SK-N-SH treated with all-trans-retinoic acid at 6 μM for 48 hours (cell line): ENCODE measurements around the gene PANK2.
"Not testable (repeated sequence)": the region's sequence is repeated elsewhere in the genome, so short reads cannot be mapped to it uniquely, and the experiment has no call there.

ENCODE experiments used
- ATAC-seq: fragments of 200-7000 bp; cut with Tn5 transposase; 3 replicates; pipeline ENCODE4 v1.9.1; 2020; ENCODE audit warnings: mild to moderate bottlenecking, moderate library complexity
- ARNTL ChIP-seq: fragments of 450-650 bp; formaldehyde crosslinking; IDR thresholded peaks from 2 replicates; pipeline ENCODE4 v1.5.0; 2020; ENCODE audit warnings: low read depth, mild to moderate bottlenecking, moderate library complexity, borderline replicate concordance
- BACH2 ChIP-seq: fragments of 250-450 bp; sonication (Bioruptor Pico); IDR thresholded peaks from 2 replicates; pipeline ENCODE4 v1.9.0; 2021; ENCODE audit warnings: mild to moderate bottlenecking, borderline replicate concordance
- CSDC2 ChIP-seq: fragments of 250-450 bp; sonication (Bioruptor Pico); IDR thresholded peaks from 2 replicates; pipeline ENCODE4 v1.5.0; 2020; ENCODE audit warnings: mild to moderate bottlenecking, moderate library complexity
- ESRRG ChIP-seq: fragments of 250-450 bp; sonication (Bioruptor Pico); IDR thresholded peaks from 2 replicates; pipeline ENCODE4 v1.6.1; 2021; ENCODE audit warnings: mild to moderate bottlenecking
- GLIS3 ChIP-seq: fragments of 250-450 bp; sonication (Bioruptor Pico); IDR thresholded peaks from 2 replicates; pipeline ENCODE4 v1.5.0; 2020; ENCODE audit warnings: mild to moderate bottlenecking, moderate library complexity
- OSR1 ChIP-seq: fragments of 250-450 bp; sonication (Bioruptor Pico); IDR thresholded peaks from 2 replicates; pipeline ENCODE4 v1.8.0; 2022; ENCODE audit warnings: moderate library complexity, mild to moderate bottlenecking, inconsistent platforms
- PPARA ChIP-seq: fragments of 250-450 bp; sonication (Bioruptor Pico); IDR thresholded peaks from 2 replicates; pipeline ENCODE4 v1.5.0; 2020; ENCODE audit warnings: mild to moderate bottlenecking, borderline replicate concordance
- RARB ChIP-seq: fragments of 250-450 bp; sonication (Bioruptor Pico); IDR thresholded peaks from 2 replicates; pipeline ENCODE4 v1.8.0; 2021; ENCODE audit warnings: mild to moderate bottlenecking, moderate library complexity
- TCF4 ChIP-seq: fragments of 250-450 bp; sonication (Bioruptor Pico); IDR thresholded peaks from 2 replicates; pipeline ENCODE4 v1.8.0; 2021; ENCODE audit warnings: mild to moderate bottlenecking, moderate library complexity, borderline replicate concordance
- TOX ChIP-seq: fragments of 250-450 bp; sonication (Bioruptor Pico); IDR thresholded peaks from 2 replicates; pipeline ENCODE4 v1.8.0; 2021; ENCODE audit warnings: mild to moderate bottlenecking, moderate library complexity, borderline replicate concordance
- ZC3H10 ChIP-seq: fragments of 250-450 bp; sonication (Bioruptor Pico); IDR thresholded peaks from 2 replicates; pipeline ENCODE4 v1.5.1; 2021; ENCODE audit warnings: mild to moderate bottlenecking, moderate library complexity
- ZNF565 ChIP-seq: fragments of 450-650 bp; formaldehyde crosslinking; conservative IDR thresholded peaks from 2 replicates; pipeline ENCODE4 v1.5.0; 2020; ENCODE audit warnings: low read depth, mild to moderate bottlenecking, moderate library complexity
- ZNF70 ChIP-seq: fragments of 450-650 bp; formaldehyde crosslinking; IDR thresholded peaks from 2 replicates; pipeline ENCODE4 v1.5.0; 2020; ENCODE audit warnings: mild to moderate bottlenecking, moderate library complexity
- ZNF8 ChIP-seq: fragments of 450-650 bp; formaldehyde crosslinking; IDR thresholded peaks from 2 replicates; pipeline ENCODE4 v1.5.0; 2020; ENCODE audit warnings: mild to moderate bottlenecking, moderate library complexity
- TF ChIP-seq, protein P1 (sequence below): fragments of 250-450 bp; sonication (Bioruptor Pico); IDR thresholded peaks from 2 replicates; pipeline ENCODE4 v1.5.1; 2020; ENCODE audit warnings: low read depth, mild to moderate bottlenecking, moderate library complexity
- TF ChIP-seq, protein P2 (sequence below): fragments of 250-450 bp; sonication (Bioruptor Pico); IDR thresholded peaks from 2 replicates; pipeline ENCODE4 v1.8.0; 2021; ENCODE audit warnings: low read depth, mild to moderate bottlenecking, moderate library complexity, borderline replicate concordance
- TF ChIP-seq, protein P3 (sequence below): fragments of 250-450 bp; sonication (Bioruptor Pico); IDR thresholded peaks from 2 replicates; pipeline ENCODE4 v1.5.0; 2020; ENCODE audit warnings: mild to moderate bottlenecking, moderate library complexity
- TF ChIP-seq, protein P4 (sequence below): fragments of 250-450 bp; sonication (Bioruptor Pico); IDR thresholded peaks from 2 replicates; pipeline ENCODE4 v1.5.1; 2021; ENCODE audit warnings: mild to moderate bottlenecking, moderate library complexity
- TF ChIP-seq, protein P5 (sequence below): fragments of 250-450 bp; sonication (Bioruptor Pico); IDR thresholded peaks from 2 replicates; pipeline ENCODE4 v1.8.0; 2020; ENCODE audit warnings: mild to moderate bottlenecking, moderate library complexity, borderline replicate concordance

PANK2 gene

DNA sequence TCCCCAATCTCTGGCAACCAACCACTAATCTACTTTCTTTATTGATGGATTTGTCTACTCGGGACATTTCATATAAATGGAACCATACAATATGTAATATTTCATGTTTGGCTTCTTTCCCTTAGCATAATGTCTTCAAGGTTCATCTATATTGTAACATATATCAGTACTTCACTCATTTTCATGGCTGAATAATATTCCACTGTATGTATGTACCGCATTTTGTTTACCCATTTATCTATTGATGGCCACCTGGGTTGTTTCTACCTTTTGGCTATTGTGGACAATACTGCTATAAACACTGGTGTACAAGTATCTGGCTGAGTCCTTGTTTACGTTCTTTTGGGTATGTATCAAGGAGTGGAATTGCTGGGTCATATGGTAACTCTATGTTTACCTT, 48.4 kb downstream of the PANK2 start:
- no peak for ATAC-seq
- TF ChIP-seq ZNF8 (CRISPR knock-in tag) (peak; percentile 91), PPARA (no peak)

DNA sequence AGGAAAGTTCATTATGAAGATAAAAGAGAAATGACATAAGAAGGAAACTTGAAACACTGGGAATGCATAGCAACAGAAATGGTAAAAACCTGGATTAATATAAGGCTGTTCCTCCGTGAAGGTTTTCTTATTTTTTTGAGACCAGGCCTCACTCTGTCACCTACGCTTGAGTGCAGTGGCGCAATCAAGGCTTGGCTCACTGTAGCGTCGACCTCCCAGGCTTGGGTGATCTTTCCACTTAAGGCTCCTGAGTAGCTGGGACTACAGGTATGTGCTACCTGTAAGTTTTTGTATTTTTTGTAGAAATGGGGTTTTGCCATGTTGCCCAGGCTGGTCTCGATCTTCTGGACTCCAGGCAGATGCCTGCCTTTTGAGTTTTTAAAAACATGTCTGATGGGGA, 51.7 kb downstream of the PANK2 start:
- TF ChIP-seq, protein P1, sequence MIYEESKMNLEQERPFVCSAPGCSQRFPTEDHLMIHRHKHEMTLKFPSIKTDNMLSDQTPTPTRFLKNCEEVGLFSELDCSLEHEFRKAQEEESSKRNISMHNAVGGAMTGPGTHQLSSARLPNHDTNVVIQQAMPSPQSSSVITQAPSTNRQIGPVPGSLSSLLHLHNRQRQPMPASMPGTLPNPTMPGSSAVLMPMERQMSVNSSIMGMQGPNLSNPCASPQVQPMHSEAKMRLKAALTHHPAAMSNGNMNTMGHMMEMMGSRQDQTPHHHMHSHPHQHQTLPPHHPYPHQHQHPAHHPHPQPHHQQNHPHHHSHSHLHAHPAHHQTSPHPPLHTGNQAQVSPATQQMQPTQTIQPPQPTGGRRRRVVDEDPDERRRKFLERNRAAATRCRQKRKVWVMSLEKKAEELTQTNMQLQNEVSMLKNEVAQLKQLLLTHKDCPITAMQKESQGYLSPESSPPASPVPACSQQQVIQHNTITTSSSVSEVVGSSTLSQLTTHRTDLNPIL (CRISPR knock-in tag): no peak
- TF ChIP-seq OSR1 (CRISPR knock-in tag) (no peak), ESRRG (CRISPR knock-in tag) (no peak), ZNF70 (CRISPR knock-in tag) (no peak), ZNF565 (CRISPR knock-in tag) (no peak), TOX (no peak), ARNTL (no peak)
- TF ChIP-seq, protein P2, sequence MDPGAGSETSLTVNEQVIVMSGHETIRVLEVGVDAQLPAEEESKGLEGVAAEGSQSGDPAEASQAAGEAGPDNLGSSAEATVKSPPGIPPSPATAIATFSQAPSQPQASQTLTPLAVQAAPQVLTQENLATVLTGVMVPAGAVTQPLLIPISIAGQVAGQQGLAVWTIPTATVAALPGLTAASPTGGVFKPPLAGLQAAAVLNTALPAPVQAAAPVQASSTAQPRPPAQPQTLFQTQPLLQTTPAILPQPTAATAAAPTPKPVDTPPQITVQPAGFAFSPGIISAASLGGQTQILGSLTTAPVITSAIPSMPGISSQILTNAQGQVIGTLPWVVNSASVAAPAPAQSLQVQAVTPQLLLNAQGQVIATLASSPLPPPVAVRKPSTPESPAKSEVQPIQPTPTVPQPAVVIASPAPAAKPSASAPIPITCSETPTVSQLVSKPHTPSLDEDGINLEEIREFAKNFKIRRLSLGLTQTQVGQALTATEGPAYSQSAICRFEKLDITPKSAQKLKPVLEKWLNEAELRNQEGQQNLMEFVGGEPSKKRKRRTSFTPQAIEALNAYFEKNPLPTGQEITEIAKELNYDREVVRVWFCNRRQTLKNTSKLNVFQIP (CRISPR knock-in tag): no peak
- TF ChIP-seq, protein P3, sequence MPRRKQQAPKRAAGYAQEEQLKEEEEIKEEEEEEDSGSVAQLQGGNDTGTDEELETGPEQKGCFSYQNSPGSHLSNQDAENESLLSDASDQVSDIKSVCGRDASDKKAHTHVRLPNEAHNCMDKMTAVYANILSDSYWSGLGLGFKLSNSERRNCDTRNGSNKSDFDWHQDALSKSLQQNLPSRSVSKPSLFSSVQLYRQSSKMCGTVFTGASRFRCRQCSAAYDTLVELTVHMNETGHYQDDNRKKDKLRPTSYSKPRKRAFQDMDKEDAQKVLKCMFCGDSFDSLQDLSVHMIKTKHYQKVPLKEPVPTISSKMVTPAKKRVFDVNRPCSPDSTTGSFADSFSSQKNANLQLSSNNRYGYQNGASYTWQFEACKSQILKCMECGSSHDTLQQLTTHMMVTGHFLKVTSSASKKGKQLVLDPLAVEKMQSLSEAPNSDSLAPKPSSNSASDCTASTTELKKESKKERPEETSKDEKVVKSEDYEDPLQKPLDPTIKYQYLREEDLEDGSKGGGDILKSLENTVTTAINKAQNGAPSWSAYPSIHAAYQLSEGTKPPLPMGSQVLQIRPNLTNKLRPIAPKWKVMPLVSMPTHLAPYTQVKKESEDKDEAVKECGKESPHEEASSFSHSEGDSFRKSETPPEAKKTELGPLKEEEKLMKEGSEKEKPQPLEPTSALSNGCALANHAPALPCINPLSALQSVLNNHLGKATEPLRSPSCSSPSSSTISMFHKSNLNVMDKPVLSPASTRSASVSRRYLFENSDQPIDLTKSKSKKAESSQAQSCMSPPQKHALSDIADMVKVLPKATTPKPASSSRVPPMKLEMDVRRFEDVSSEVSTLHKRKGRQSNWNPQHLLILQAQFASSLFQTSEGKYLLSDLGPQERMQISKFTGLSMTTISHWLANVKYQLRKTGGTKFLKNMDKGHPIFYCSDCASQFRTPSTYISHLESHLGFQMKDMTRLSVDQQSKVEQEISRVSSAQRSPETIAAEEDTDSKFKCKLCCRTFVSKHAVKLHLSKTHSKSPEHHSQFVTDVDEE (CRISPR knock-in tag): no peak
- ATAC-seq: no peak

DNA sequence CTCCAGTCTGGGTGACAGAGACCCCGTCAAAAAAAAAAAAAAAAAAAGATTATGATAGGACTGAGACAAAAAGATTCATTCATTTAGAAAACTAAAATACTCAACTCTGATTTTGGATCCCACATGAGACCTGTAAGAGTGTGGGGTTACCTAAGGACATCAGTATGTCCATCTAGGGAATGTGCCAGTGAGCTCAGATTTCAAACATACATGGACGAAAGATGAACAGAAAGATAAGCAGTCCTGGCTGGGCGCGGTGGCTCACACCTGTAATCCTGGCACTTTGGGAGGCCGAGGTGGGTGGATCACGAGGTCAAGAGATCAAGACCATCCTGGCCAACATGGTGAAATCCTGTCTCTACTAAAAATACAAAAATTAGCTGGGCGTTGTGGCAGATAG, 57.5 kb downstream of the PANK2 start:
- ATAC-seq: not testable (repeated sequence)

DNA sequence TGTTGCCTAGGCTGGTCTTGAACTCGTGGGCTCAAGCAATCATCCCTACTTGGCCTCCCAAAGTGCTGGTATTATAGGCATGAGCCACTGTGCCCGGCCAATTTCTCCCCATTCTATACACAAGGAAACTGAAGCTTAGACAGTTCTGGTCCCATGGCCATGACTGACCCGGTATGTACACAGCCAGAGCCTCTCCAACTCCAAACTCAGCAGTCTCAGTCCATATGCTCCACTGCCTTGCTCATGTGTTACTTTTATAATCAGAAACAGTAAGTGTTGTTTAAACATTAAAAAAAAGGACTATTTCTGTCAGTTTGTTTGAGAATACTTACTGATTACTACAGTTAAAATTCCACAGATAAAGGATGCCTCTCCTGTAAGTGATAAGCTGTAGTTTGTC, 75.5 kb downstream of the PANK2 start:
- TF ChIP-seq ARNTL (no peak), ZNF565 (CRISPR knock-in tag) (no peak), ZC3H10 (CRISPR knock-in tag) (no peak), ZNF8 (CRISPR knock-in tag) (no peak), BACH2 (CRISPR knock-in tag) (no peak), RARB (CRISPR knock-in tag) (no peak), CSDC2 (CRISPR knock-in tag) (no peak), ESRRG (CRISPR knock-in tag) (no peak)
- TF ChIP-seq, protein P4, sequence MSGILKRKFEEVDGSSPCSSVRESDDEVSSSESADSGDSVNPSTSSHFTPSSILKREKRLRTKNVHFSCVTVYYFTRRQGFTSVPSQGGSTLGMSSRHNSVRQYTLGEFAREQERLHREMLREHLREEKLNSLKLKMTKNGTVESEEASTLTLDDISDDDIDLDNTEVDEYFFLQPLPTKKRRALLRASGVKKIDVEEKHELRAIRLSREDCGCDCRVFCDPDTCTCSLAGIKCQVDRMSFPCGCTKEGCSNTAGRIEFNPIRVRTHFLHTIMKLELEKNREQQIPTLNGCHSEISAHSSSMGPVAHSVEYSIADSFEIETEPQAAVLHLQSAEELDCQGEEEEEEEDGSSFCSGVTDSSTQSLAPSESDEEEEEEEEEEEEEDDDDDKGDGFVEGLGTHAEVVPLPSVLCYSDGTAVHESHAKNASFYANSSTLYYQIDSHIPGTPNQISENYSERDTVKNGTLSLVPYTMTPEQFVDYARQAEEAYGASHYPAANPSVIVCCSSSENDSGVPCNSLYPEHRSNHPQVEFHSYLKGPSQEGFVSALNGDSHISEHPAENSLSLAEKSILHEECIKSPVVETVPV (CRISPR knock-in tag): no peak
- no peak for ATAC-seq

DNA sequence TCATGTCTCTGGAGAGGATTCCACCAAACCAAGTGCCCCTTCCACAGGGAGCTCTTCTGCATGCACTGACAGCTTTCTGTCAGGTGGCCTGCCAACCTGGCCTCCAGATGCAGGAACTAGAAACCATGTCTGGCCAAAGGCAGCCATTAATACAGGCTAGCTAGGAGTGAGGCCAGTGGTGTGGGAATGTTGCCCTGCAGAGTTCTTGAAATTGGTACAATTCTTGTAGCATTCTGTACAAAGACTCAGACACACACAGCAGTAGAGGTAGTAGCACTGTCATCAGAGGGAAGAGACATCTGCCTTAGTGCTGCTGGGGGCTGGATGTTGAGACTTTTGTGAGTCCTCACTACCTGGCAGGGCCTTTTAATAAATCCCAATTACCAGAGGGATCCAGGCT, 77.4 kb downstream of the PANK2 start:
- TF ChIP-seq GLIS3 (CRISPR knock-in tag): no peak
- TF ChIP-seq, protein P1 (CRISPR knock-in tag): no peak
- no peak for ATAC-seq

DNA sequence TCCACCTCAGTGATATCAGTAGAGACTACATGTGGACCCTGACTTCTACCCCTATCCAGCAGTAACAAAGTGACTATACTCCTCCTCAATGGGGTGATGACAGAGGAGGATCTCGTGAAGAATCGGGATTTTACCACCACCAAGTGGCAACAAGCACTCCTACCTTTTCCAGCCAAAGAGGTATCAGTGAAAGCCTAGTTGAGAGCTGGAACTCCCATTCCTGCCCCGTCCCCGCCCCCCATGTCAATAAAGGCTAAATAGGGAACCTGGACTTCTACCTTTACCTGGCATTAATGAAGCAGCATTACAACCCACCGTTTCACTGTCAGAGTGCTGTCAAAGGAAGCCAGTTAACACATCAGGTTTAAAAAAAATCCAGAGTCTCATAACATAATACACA, 80.8 kb downstream of the PANK2 start:
- ATAC-seq: no peak

More for the DNA sequence above, 80.8 kb downstream of the PANK2 start:
- TF ChIP-seq, protein P2 (CRISPR knock-in tag): no peak
- TF ChIP-seq CSDC2 (CRISPR knock-in tag) (no peak), ZNF70 (CRISPR knock-in tag) (no peak), ZC3H10 (CRISPR knock-in tag) (no peak), ESRRG (CRISPR knock-in tag) (no peak), ZNF8 (CRISPR knock-in tag) (no peak), TCF4 (CRISPR knock-in tag) (no peak)
- TF ChIP-seq, protein P4 (CRISPR knock-in tag): no peak
- TF ChIP-seq, protein P5, sequence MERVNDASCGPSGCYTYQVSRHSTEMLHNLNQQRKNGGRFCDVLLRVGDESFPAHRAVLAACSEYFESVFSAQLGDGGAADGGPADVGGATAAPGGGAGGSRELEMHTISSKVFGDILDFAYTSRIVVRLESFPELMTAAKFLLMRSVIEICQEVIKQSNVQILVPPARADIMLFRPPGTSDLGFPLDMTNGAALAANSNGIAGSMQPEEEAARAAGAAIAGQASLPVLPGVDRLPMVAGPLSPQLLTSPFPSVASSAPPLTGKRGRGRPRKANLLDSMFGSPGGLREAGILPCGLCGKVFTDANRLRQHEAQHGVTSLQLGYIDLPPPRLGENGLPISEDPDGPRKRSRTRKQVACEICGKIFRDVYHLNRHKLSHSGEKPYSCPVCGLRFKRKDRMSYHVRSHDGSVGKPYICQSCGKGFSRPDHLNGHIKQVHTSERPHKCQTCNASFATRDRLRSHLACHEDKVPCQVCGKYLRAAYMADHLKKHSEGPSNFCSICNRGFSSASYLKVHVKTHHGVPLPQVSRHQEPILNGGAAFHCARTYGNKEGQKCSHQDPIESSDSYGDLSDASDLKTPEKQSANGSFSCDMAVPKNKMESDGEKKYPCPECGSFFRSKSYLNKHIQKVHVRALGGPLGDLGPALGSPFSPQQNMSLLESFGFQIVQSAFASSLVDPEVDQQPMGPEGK: no peak
